Liver (tissue), 3 donors: ENCODE data around the gene MAP3K20.

ENCODE experiments used
- JUND ChIP-seq, 2 donors: IDR thresholded peaks; 2 replicates each; pipeline ENCODE4 v1.6.1; 2016; ENCODE audit warnings: antibody characterized with exemption in 2 of 2
- MAX ChIP-seq: IDR thresholded peaks from 2 replicates; pipeline ENCODE4 v1.6.1; 2016; ENCODE audit warnings: antibody characterized with exemption
- TAF1 ChIP-seq: conservative IDR thresholded peaks from 2 replicates; pipeline ENCODE4 v1.6.1; 2016; ENCODE audit warnings: antibody characterized with exemption, mild to moderate bottlenecking
- TF ChIP-seq, protein P1 (sequence below): fragments of 150-350 bp; IDR thresholded peaks from 2 replicates; pipeline ENCODE4 v1.5.1; 2017; ENCODE audit warnings: improper control_type of control experiment, low read depth, low read length; ENCODE audit not compliant: missing input control
- donor health status: healthy.
- donor health status: healthy.

GRCh38 chr2:173191601-173192000 lies 116.0 kb downstream of the MAP3K20 start:
- TF ChIP-seq, protein P1, sequence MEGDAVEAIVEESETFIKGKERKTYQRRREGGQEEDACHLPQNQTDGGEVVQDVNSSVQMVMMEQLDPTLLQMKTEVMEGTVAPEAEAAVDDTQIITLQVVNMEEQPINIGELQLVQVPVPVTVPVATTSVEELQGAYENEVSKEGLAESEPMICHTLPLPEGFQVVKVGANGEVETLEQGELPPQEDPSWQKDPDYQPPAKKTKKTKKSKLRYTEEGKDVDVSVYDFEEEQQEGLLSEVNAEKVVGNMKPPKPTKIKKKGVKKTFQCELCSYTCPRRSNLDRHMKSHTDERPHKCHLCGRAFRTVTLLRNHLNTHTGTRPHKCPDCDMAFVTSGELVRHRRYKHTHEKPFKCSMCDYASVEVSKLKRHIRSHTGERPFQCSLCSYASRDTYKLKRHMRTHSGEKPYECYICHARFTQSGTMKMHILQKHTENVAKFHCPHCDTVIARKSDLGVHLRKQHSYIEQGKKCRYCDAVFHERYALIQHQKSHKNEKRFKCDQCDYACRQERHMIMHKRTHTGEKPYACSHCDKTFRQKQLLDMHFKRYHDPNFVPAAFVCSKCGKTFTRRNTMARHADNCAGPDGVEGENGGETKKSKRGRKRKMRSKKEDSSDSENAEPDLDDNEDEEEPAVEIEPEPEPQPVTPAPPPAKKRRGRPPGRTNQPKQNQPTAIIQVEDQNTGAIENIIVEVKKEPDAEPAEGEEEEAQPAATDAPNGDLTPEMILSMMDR: no peak
- TF ChIP-seq MAX (no peak), TAF1 (no peak), JUND (IDR thresholded peaks at IDR 0.05) (no peak)
